ENCODE data around the gene CAMK2D. TPM values are rescaled to one million over a fixed set of nuclear protein-coding genes. Genes with fewer than 3 reads are reported as not detected.

CAMK2D gene
- total RNA-seq, 1 donor from 2014 or later, result 41.3 TPM

GRCh38 chr4:113405874-113406722 is 355.4 kb downstream of the CAMK2D start:
- intact Hi-C loops (cut with DNase I), result loop anchor here (10.0 kb wide), 1 partner anchor 369 kb away; no protein-coding TSS in a partner anchor
- ATAC-seq (no peak), DNase-seq (ENCODE audit: low spot score) (no peak)

- DNase-seq (ENCODE audit: low spot score) (no peak), ATAC-seq (peak; percentile 36)
- intact Hi-C loops (cut with DNase I), result loop anchor here (10.0 kb wide), 1 partner anchor 370 kb away; no protein-coding TSS in a partner anchor
Measured at GRCh38 chr4:113404841-113405240, 356.7 kb downstream of the CAMK2D start.

GRCh38 chr4:113404167-113404571 is 357.4 kb downstream of the CAMK2D start:
- intact Hi-C loops (cut with DNase I), result loop anchor here (10.0 kb wide), 1 partner anchor 371 kb away; no protein-coding TSS in a partner anchor
- DNase-seq (ENCODE audit: low spot score) (no peak), ATAC-seq (no peak)

Other genes with a start within 250 kb of the CAMK2D start
- 5.3 TPM for gene ARSJ, start 217.9 kb upstream of the CAMK2D start, total RNA-seq